Measurements from ENCODE around the gene SF3B6.

GRCh38 chr2:24075259-24075658 is 867 bp downstream of the SF3B6 start:
- TF ChIP-seq CTCF (IDR thresholded peaks at IDR 0.05; ENCODE audit: insufficient read depth, low read depth, low read length): no peak
- TF ChIP-seq EZH2 (IDR thresholded peaks at IDR 0.05; ENCODE audit: insufficient read depth, low read length): no peak

Measured in astrocyte (in vitro differentiated cells and primary cell).